ENCODE results near the gene ATOH8.
A peak's percentile ranks its signal among the peaks of the same experiment; 100 is the strongest.

The ATOH8 gene

DNA sequence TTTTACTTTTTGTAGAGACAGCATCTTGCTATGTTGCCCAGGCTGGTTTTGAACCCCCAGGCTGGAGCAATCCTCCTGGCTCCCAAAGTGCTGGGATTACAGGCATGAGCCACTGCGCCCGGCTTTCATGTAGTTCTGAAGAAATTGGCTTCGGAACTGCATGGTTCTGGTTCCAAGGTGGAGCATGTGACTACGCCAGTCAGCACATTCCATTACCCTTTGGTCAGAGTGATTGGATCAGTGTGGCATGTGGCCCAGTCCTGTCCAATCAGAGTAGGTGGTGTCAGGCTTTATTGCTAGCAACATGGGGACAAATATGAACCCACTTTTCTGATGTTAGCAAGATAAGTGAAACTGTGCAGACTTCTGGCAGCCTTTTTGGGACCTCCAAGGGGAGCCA is 16.3 kb upstream of the ATOH8 start:
- TF ChIP-seq GATA3 (IDR thresholded peaks at IDR 0.05; ENCODE audit: low read depth, low read length) (no peak), GATA2 (IDR thresholded peaks at IDR 0.05; ENCODE audit: low read depth, low read length) (no peak)

DNA sequence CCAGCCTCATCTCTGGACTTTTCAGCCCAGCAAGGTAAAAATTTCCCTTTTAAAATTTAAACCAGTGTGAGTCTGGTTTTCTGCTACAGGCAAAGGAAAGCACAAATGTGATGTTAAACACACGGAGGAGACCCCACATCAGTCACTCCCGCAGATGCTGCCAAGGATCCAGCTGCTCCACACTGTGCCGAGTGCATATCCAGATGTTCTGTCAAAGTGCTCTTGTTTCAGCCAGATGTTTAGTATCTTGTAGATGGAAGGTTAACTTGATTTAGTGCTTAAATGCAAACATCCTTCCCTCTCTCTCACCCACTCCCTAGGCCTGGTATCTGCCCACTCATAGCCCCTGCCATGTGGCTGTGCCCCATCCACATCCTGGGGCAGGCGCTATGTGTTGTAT is 15.8 kb upstream of the ATOH8 start:
- TF ChIP-seq GATA3 (IDR thresholded peaks at IDR 0.05; ENCODE audit: low read depth, low read length) (no peak), GATA2 (IDR thresholded peaks at IDR 0.05; ENCODE audit: low read depth, low read length) (no peak)

DNA sequence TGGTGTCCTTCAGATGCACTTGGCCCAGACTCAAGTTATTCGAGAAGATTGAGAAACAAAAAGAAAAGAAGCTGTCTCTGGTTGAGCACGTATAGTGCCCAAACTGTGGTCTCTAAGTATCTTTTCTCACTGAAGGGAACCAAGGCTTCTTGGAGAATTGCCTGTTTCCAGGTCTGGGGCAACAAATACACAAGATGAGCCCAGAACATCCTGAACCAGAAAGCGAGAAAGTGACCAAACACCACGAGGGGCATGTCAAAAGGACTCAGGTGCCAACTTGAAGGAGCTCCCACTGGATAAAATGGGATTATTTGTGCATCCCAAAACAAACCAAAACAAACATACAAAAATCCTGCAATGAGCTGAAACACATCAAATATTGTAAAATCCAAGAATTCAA is 13.6 kb upstream of the ATOH8 start:
- TF ChIP-seq GATA2 (IDR thresholded peaks at IDR 0.05; ENCODE audit: low read depth, low read length) (no peak), GATA3 (IDR thresholded peaks at IDR 0.05; ENCODE audit: low read depth, low read length) (no peak)

GRCh38 chr2:85741211-85741832 is 12.5 kb upstream of the ATOH8 start:
- TF ChIP-seq GATA3 (IDR thresholded peaks at IDR 0.05; ENCODE audit: low read depth, low read length): no peak

DNA sequence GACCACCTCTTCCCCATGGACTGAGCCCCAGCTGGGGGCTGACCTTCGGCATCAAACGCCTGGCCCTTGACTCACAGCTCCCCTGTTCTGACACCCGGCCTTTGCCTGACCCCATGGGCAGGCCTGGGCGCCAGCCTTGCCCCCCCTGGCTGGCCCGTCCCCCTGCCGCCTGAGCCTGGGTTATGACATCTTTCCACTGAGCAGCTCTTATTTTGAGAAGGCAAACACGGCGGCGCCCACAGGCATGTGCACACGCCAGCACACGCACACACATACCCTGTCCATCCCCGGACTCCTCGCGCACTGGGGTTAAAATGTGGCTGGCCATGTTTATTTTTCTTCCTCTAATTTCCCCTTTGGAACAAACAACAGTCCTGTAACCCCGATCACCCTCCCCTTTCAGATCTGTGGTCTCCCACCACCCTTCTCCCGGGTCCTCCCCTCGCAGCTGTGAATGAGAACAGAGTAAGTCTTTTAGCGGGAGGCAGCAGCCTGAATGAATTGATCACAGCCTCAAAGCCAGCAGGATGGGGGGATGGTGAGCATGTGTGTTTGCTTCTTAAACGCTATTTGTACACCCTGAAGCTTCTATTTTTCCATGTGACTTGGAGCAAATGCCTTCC is 11.8 kb upstream of the ATOH8 start:
- TF ChIP-seq GATA3 (IDR thresholded peaks at IDR 0.05; ENCODE audit: low read depth, low read length): no peak

GRCh38 chr2:85743304-85743978 is 10.3 kb upstream of the ATOH8 start:
- TF ChIP-seq GATA2 (IDR thresholded peaks at IDR 0.05; ENCODE audit: low read depth, low read length) (no peak), GATA3 (IDR thresholded peaks at IDR 0.05; ENCODE audit: low read depth, low read length) (no peak)

GRCh38 chr2:85744055-85744454 is 9.7 kb upstream of the ATOH8 start:
- TF ChIP-seq GATA2 (IDR thresholded peaks at IDR 0.05; ENCODE audit: low read depth, low read length) (no peak), GATA3 (IDR thresholded peaks at IDR 0.05; ENCODE audit: low read depth, low read length) (no peak)

DNA sequence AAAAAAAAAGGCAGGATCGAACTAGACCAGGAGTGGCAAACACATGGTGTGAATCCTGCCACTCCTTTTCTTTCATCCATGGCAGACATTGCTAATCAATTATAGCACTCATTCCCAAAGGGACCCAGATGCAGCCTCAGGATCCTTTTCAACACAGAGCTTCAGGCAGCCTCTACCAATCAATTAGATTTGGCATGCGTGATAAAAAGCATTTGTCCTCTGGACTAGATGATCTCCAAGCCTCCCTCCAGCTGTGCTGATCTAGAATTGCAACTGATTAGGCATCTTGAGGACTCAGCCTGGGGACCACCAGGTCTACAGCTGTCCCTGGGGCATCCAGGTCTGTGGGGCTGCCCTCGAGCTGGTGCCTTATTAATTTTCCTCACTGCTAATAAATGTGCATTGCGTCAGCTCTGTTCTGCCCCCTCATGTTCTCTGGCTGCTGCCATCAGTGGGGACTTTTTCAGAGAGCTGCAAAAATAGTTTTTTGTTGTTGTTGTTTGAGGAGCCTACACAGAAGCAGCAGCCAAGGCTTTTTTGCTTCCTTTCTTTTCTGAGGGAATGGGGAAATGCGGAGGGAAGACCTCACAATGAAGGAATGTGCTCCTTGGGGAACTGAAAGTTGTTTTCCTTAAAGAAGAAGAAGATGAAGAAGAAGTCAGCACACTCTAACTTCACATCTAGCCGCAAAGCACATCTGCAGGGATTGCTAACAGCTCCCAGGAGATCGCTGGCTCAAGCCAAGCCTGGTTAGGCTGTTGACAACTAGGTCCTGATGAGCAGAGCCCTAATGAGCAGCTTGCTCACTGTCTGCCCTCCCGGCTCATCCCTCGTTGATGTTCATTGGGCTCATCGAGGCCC is 8.8 kb upstream of the ATOH8 start:
- peak; percentile 33; the same call in 1 of the 2 replicates for TF ChIP-seq GATA2 (IDR thresholded peaks at IDR 0.05; ENCODE audit: low read depth, low read length)
- no peak for TF ChIP-seq GATA3 (IDR thresholded peaks at IDR 0.05; ENCODE audit: low read depth, low read length)

DNA sequence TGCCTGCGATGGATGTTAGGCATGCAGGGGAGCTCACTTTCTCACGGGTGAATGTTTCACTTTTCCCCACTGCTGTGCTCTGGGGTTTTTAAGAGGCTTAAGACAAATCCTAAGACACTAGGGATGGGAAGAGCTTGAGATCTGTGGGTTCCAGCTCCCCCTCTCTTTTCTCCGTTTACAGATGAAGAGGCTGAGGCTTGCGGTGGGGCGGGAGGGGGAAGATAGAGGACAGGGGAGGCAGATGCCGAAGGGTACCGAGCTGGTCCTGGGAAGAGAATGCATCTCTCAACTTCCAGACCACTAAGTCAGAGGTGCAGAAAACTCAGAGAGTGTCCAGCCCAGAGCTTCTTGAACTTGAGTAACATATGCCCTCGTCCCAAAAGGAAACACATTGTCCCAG is 8.2 kb upstream of the ATOH8 start:
- TF ChIP-seq GATA2 (IDR thresholded peaks at IDR 0.05; ENCODE audit: low read depth, low read length): no peak
- TF ChIP-seq GATA3 (IDR thresholded peaks at IDR 0.05; ENCODE audit: low read depth, low read length): no peak

DNA sequence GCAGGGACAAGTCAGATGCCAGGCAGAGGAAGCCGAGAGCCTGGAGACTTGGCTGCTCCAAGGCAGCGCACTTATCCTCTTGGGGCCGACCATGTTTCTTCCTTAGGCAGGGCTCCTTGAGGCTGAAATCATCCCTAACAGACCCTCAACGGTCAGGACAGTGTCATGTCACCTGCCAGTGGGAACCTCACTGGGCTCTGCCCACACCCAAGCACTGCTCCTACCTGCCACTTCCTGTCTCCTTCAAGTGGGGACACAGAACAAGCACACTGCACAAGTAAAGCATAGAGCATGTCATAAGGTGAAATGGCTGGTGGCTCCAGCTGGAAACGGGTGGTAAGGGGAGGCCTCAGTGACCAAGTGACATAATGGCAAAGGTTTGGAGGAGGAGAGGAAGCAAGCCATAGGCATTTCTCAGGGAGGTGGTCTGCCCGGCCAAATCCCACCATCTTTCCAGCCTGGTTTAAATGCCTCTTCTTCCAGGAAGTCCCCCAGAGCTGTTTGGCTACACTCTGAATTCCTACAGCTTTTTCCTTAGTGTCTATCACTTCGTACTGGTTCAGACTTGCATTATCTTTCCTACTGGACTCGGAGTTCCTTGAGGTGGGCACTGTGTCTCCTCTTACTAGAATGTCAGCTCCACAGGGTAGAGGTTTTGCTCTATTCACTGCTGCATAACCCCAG is 7.3 kb upstream of the ATOH8 start:
- TF ChIP-seq GATA2 (IDR thresholded peaks at IDR 0.05; ENCODE audit: low read depth, low read length): no peak
- TF ChIP-seq GATA3 (IDR thresholded peaks at IDR 0.05; ENCODE audit: low read depth, low read length): no peak

DNA sequence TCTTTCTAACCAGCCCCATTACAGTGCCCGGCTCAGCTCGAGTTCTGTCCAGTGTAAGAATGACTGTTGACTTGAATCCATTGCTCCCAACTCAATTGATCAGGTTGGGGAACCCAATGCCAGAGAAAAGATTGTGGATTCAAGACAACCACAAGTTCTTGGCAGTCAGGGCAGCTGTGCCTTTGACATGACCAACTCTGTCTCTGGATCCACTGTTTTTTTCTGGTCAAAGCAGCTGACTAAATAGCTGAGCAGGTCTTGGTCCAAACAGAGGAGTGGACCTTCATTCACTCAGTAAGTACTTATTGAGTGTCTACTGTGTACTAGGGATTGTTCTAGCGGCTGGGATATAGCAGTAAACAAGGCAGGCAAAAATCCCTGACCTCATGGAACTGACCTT is 6.3 kb upstream of the ATOH8 start:
- no peak for TF ChIP-seq GATA3 (IDR thresholded peaks at IDR 0.05; ENCODE audit: low read depth, low read length)
- no peak for TF ChIP-seq GATA2 (IDR thresholded peaks at IDR 0.05; ENCODE audit: low read depth, low read length)

DNA sequence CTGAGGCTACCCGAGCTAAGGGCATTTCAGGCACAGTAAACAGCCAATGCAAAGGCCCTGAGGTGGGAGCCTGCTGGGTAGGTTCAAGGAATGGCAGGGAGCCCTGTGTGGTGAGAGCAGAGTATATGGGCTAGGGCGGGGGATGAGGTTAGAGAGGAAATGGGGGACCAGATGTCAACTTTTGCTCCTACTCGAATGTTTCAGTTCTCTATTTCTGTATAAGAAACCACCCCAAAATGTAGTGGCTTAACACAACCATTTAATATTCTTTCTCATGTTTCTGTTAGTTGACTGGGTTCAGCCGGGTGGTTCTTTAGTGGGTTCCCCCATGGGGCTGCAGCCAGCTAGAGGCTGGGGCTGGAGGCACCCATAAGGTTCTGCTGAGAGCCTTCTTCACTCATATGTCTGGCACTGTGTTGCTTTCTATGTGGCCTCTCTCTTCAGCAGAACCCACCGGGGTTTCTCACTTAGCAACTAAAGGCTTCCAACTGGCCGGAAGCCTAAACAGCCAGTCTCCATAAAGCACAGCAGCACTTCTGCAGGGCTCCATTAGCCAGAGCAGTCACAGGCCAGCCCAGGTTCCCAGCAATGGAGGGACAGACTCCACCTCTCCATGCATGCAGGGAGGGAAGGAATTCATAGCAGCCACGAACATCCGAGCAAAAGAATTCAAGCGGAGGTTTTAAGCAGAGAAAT is 5.6 kb upstream of the ATOH8 start:
- TF ChIP-seq GATA2 (IDR thresholded peaks at IDR 0.05; ENCODE audit: low read depth, low read length): no peak
- no peak for TF ChIP-seq GATA3 (IDR thresholded peaks at IDR 0.05; ENCODE audit: low read depth, low read length)

Measured in SH-SY5Y (cell line).